SK-N-SH (cell line): Measurements from ENCODE around the gene DPP4. TPM values are rescaled to one million over a fixed set of nuclear protein-coding genes. Genes with fewer than 3 reads are reported as not detected.

Source experiments
- CTCF ChIA-PET: fragments of 300-600, 350-600 bp; formaldehyde crosslinking; extraction: SDS; loops from one replicate; lab custom pipeline; 2021; lab: Yijun Ruan, JAX
- POLR2A ChIA-PET: fragments of 350-600 bp; sonication (Branson Sonifier 250); formaldehyde crosslinking; extraction: SDS; loops from one replicate; lab custom pipeline; 2020; ENCODE audit warnings: antibody characterized with exemption, inconsistent platforms; lab: Yijun Ruan, JAX
- DNase-seq: peaks from one replicate; pipeline ENCODE4 v3.0.0; 2012
- H2AFZ ChIP-seq: fragments of 200-600 bp; sonication (generic); 2 replicates; pipeline ENCODE4 v1.8.1; 2016; ENCODE audit warnings: antibody characterized with exemption, mild to moderate bottlenecking, low read depth
- H3F3A ChIP-seq: fragments of 200-600 bp; sonication (generic); replicated peaks from 2 replicates; pipeline ENCODE3; 2016; ENCODE audit warnings: antibody characterized with exemption, mild to moderate bottlenecking; ENCODE audit not compliant: insufficient read depth
- H3K27ac ChIP-seq, 2 experiments: fragments of 200-500 bp in 1 of 2; fragments of 200-600 bp in 1 of 2; sonication (Bioruptor generic) in 1 of 2; sonication (generic), shearing (Covaris generic) in 1 of 2; 2 replicates each; pipeline versions ENCODE4 v1.5.1 to v1.6.1; 2014 to 2016; ENCODE audit warnings: low read depth in 2 of 2, inconsistent platforms in 1 of 2, low read length in 1 of 2, mild to moderate bottlenecking in 1 of 2, mixed read lengths in 1 of 2
- H3K27me3 ChIP-seq: fragments of 200-600 bp; sonication (generic), shearing (Covaris generic); 2 replicates; pipeline ENCODE4 v1.6.1; 2016; ENCODE audit warnings: mixed run types; ENCODE audit not compliant: insufficient read depth
- H3K36me3 ChIP-seq, 2 experiments: fragments of 200-500 bp in 1 of 2; fragments of 200-600 bp in 1 of 2; sonication (Bioruptor generic) in 1 of 2; sonication (generic) in 1 of 2; replicated peaks in 1 of 2; 2 replicates each; pipeline versions ENCODE3 to v1.5.1; 2014 to 2016; ENCODE audit warnings: low read length in 1 of 2, mild to moderate bottlenecking in 1 of 2; ENCODE audit not compliant: insufficient read depth in 2 of 2, control insufficient read depth in 1 of 2
- H3K4me1 ChIP-seq, 2 experiments: fragments of 200-500 bp in 1 of 2; fragments of 200-600 bp in 1 of 2; sonication (Bioruptor generic) in 1 of 2; sonication (generic), shearing (Covaris generic) in 1 of 2; 2 replicates each; pipeline versions ENCODE4 v1.5.1 to v1.6.1; 2014 to 2016; ENCODE audit warnings: low read depth in 1 of 2, low read length in 1 of 2, mixed run types in 1 of 2; ENCODE audit not compliant: insufficient read depth in 2 of 2, control insufficient read depth in 1 of 2
- H3K4me2 ChIP-seq: fragments of 200-600 bp; sonication (generic), shearing (Covaris generic); 2 replicates; pipeline ENCODE4 v1.6.1; 2017; ENCODE audit warnings: mixed run types
- H3K4me3 ChIP-seq, 2 experiments: fragments of 200-500 bp in 1 of 2; fragments of 200-600 bp in 1 of 2; sonication (Bioruptor generic) in 1 of 2; sonication (generic), shearing (Covaris generic) in 1 of 2; 2 replicates each; pipeline versions ENCODE4 v1.5.1 to v1.8.1; 2014 to 2016; ENCODE audit warnings: low read depth in 2 of 2, inconsistent platforms in 1 of 2, low read length in 1 of 2, mild to moderate bottlenecking in 1 of 2, mixed read lengths in 1 of 2, moderate library complexity in 1 of 2
- H3K79me2 ChIP-seq: fragments of 200-600 bp; sonication (generic); 2 replicates; pipeline ENCODE4 v1.8.1; 2017; ENCODE audit warnings: mild to moderate bottlenecking; ENCODE audit not compliant: insufficient read depth
- H3K9ac ChIP-seq: fragments of 200-600 bp; sonication (generic); 2 replicates; pipeline ENCODE4 v1.6.1; 2017; ENCODE audit warnings: mixed run types
- H3K9me2 ChIP-seq: fragments of 200-600 bp; sonication (generic); 2 replicates; pipeline ENCODE4 v1.6.1; 2017; ENCODE audit warnings: mixed run types
- H3K9me3 ChIP-seq: fragments of 200-600 bp; sonication (generic); 2 replicates; pipeline ENCODE4 v1.6.1; 2017; ENCODE audit warnings: mixed run types, mild to moderate bottlenecking, moderate library complexity
- H4K20me1 ChIP-seq: fragments of 200-600 bp; sonication (generic); 2 replicates; pipeline ENCODE4 v1.6.1; 2017; ENCODE audit warnings: mild to moderate bottlenecking, mixed run types; ENCODE audit not compliant: insufficient read depth
- ELF1 ChIP-seq: IDR thresholded peaks from 2 replicates; pipeline ENCODE4 v1.4.0; 2012
- EP300 ChIP-seq, 2 experiments: IDR thresholded peaks; 2 replicates each; pipeline versions ENCODE4 v1.4.0 to v1.6.1; 2012; ENCODE audit warnings: borderline replicate concordance in 1 of 2, low read depth in 1 of 2, low read length in 1 of 2
- FOXM1 ChIP-seq: IDR thresholded peaks from 2 replicates; pipeline ENCODE4 v1.4.0; 2012; ENCODE audit warnings: low read depth, mild to moderate bottlenecking
- JUND ChIP-seq: IDR thresholded peaks from 2 replicates; pipeline ENCODE4 v1.4.0; 2012
- MAX ChIP-seq: IDR thresholded peaks from 2 replicates; pipeline ENCODE4 v1.4.0; 2012; ENCODE audit warnings: low read depth
- REST ChIP-seq: IDR thresholded peaks from 2 replicates; pipeline ENCODE4 v1.6.1; 2012; ENCODE audit warnings: mild to moderate bottlenecking, low read depth, low read length, moderate library complexity
- TCF12 ChIP-seq: IDR thresholded peaks from 2 replicates; pipeline ENCODE4 v1.4.0; 2012
- WGBS: methylation state at CpG from one replicate; pipeline ENCODE4 v1.1.6; 2017; ENCODE audit warnings: low lambda C conversion rate; 5-methylcytosine and 5-hydroxymethylcytosine counted together
- polyA plus RNA-seq, 3 experiments: library from polyadenylated mRNA; depleted of rRNA; stranded (reverse); fragments of >200 nt; gene quantifications; 2 replicates each; pipeline ENCODE4 v1.2.3, GENCODE V29; 2012
- TF ChIP-seq, protein P1 (sequence below): IDR thresholded peaks from 2 replicates; pipeline ENCODE4; 2012

DPP4 gene
- polyA plus RNA-seq, 1 of the 3 experiments (the other 2 are of a cell fraction), result 5.0 TPM

DNA sequence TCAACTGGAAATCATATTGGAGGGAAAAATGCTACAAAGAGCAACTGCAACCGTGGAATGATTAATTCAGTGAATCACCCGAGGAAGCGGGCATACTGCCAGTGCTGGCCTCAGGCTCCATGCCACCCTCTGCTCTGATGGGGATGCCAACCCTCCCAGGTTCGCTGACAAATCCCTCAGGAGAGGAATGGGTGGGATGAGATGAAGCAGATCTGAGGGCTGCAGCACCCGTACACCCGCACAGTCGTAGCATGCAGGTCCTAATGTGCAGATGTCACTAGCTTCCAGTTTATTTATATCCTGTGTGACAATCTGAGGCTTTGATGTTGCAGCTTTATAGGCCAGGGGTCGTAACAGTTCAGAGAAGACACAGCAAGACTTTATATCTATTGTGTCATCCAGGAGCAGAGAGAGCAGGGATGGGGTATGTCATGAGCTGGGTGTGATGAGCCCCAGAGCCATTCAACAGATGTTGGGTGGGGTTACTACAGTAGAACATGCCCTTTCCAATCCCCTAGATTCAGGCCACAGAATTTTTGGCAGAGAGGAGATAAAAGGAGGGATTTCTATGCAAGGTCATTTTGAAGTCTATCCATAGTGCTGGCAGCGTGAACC, 44.6 kb downstream of the DPP4 start (continued):
- TF ChIP-seq, protein P1, sequence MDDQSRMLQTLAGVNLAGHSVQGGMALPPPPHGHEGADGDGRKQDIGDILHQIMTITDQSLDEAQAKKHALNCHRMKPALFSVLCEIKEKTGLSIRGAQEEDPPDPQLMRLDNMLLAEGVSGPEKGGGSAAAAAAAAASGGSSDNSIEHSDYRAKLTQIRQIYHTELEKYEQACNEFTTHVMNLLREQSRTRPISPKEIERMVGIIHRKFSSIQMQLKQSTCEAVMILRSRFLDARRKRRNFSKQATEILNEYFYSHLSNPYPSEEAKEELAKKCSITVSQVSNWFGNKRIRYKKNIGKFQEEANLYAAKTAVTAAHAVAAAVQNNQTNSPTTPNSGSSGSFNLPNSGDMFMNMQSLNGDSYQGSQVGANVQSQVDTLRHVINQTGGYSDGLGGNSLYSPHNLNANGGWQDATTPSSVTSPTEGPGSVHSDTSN, result peak; percentile 65
- TF ChIP-seq TCF12, result peak; percentile 89

DNA sequence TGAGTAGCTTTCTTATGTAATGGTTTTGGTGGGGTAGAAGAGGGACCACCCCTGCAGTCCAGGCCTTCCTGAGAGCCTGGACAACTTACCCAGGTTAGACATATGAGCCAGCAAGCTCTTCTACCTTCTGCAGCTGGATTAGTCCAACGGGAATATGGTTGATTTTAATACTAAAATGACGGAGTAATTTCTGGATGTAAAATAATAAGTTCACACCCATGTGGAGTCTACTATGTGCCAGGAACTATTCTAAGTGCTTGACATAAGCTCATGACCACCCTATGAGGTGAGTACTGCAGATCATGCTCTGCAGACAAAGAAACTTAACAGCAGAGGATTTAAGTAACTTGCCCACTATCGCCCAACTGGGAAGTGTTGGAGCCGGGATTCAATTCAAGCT, 45.5 kb downstream of the DPP4 start:
- peaks cover 2 to 5% of the 10 kb centered on the region in 2 experiments; a peak in 3 of 4 replicates for H3K4me1 ChIP-seq
- H3K36me3 ChIP-seq, result no peaks in the 10 kb centered on the region
- CTCF ChIA-PET, result no interaction called here
- H3K9me3 ChIP-seq, result no peaks in the 10 kb centered on the region
- H4K20me1 ChIP-seq, result no peaks in the 10 kb centered on the region
- no peaks in the 10 kb centered on the region for H3K9me2 ChIP-seq
- no peaks in the 10 kb centered on the region for H3K79me2 ChIP-seq
- H3K4me2 ChIP-seq, result no peak overlapping the region
- H3K27ac ChIP-seq, result no peak overlapping the region
- H3F3A ChIP-seq, result peaks cover 11% of the 10 kb centered on the region
- H2AFZ ChIP-seq, result no peak overlapping the region
- WGBS, result 79% methylated on average over 4 of the region's 4 CpGs
- no peak overlapping the region for H3K4me3 ChIP-seq
- H3K9ac ChIP-seq, result no peak overlapping the region
- H3K27me3 ChIP-seq, result no peaks in the 10 kb centered on the region
- TF ChIP-seq, protein P1, result no peak
- TF ChIP-seq FOXM1, result no peak
- no peak for TF ChIP-seq MAX
- no peak for TF ChIP-seq JUND
- TF ChIP-seq REST, result no peak
- no peak for TF ChIP-seq EP300 (IDR thresholded peaks at IDR 0.05; ENCODE audit: borderline replicate concordance in 1 of 2, low read depth in 1 of 2, low read length in 1 of 2)
- TF ChIP-seq ELF1, result no peak
- POLR2A ChIA-PET, result no interaction called here
- no peak for DNase-seq
